ENCODE results near the gene CNEP1R1.

The CNEP1R1 gene

GRCh38 chr16:50015631-50016030 lies 9.4 kb upstream of the CNEP1R1 start:
- Histone ChIP-seq H4K20me1 (ENCODE audit: insufficient read depth) (no peaks in the 10 kb centered on the region), H3K27ac (no peak overlapping the region), H3K4me2 (no peak overlapping the region), H3K27me3 (ENCODE audit: insufficient read depth, low read depth) (no peaks in the 10 kb centered on the region), H3K9ac (no peak overlapping the region), H3K79me2 (ENCODE audit: insufficient read depth, low read depth) (no peaks in the 10 kb centered on the region), H3K36me3 (ENCODE audit: insufficient read depth) (no peaks in the 10 kb centered on the region), H3K4me3 (IDR thresholded peaks at IDR 0.05; ENCODE audit: insufficient read depth, low read depth, low read length) (no peak overlapping the region), H2AFZ (ENCODE audit: low read depth) (no peak overlapping the region), H3K4me1 (ENCODE audit: low read depth, poor library complexity, severe bottlenecking) (no peaks in the 10 kb centered on the region)
- TF ChIP-seq CTCF (conservative IDR thresholded peaks at IDR 0.05; ENCODE audit: low read depth, low read length), result no peak

DNA sequence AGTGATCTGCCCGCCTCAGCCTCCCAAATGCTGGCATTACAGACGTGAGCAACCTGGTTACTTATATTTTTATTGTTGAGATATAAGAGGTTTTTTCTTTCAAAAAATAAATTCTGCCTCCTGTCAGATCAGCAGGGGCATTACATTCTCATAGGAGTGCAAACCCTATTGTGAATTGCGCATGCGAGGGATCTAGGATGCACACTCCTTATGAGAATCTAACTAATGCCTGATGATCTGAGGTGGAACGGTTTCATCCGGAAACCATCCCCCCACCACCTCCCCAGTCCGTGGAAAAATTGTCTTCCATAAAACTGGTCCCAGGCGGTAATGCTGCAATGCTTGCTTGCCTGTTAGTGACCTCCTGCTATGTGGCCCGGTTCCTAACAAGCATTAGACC lies 7.5 kb upstream of the CNEP1R1 start:
- H3K27me3 ChIP-seq (ENCODE audit: insufficient read depth, low read depth), result no peaks in the 10 kb centered on the region
- H3K4me2 ChIP-seq, result no peak overlapping the region
- H3K4me3 ChIP-seq (IDR thresholded peaks at IDR 0.05; ENCODE audit: insufficient read depth, low read depth, low read length), result no peak overlapping the region
- no peak overlapping the region for H2AFZ ChIP-seq (ENCODE audit: low read depth)
- H4K20me1 ChIP-seq (ENCODE audit: insufficient read depth), result no peaks in the 10 kb centered on the region
- H3K27ac ChIP-seq, result no peak overlapping the region
- H3K4me1 ChIP-seq (ENCODE audit: low read depth, poor library complexity, severe bottlenecking), result no peaks in the 10 kb centered on the region
- H3K9ac ChIP-seq, result no peak overlapping the region
- no peaks in the 10 kb centered on the region for H3K36me3 ChIP-seq (ENCODE audit: insufficient read depth)
- H3K79me2 ChIP-seq (ENCODE audit: insufficient read depth, low read depth), result no peaks in the 10 kb centered on the region
- no peak for TF ChIP-seq CTCF (conservative IDR thresholded peaks at IDR 0.05; ENCODE audit: low read depth, low read length)

- H3K4me1 ChIP-seq (ENCODE audit: low read depth, poor library complexity, severe bottlenecking), result peaks cover 12% of the 10 kb centered on the region
- peaks cover 14% of the 10 kb centered on the region; the same call in 1 of the 2 replicates for H3K79me2 ChIP-seq (ENCODE audit: insufficient read depth, low read depth)
- H3K27me3 ChIP-seq (ENCODE audit: insufficient read depth, low read depth), result no peaks in the 10 kb centered on the region
- no peak overlapping the region for H3K4me3 ChIP-seq (IDR thresholded peaks at IDR 0.05; ENCODE audit: insufficient read depth, low read depth, low read length)
- no peak overlapping the region for H3K4me2 ChIP-seq
- H3K9ac ChIP-seq, result no peak overlapping the region
- H4K20me1 ChIP-seq (ENCODE audit: insufficient read depth), result no peaks in the 10 kb centered on the region
- no peaks in the 10 kb centered on the region for H3K36me3 ChIP-seq (ENCODE audit: insufficient read depth)
- 0 out of 2 replicates have a peak, but pooled peaks have one; percentile 16 for TF ChIP-seq CTCF (conservative IDR thresholded peaks at IDR 0.05; ENCODE audit: low read depth, low read length)
- no peak overlapping the region for H3K27ac ChIP-seq
- no peak overlapping the region for H2AFZ ChIP-seq (ENCODE audit: low read depth)
These were observed 3.5 kb upstream of the CNEP1R1 start for GRCh38 chr16:50021544-50021943.

DNA sequence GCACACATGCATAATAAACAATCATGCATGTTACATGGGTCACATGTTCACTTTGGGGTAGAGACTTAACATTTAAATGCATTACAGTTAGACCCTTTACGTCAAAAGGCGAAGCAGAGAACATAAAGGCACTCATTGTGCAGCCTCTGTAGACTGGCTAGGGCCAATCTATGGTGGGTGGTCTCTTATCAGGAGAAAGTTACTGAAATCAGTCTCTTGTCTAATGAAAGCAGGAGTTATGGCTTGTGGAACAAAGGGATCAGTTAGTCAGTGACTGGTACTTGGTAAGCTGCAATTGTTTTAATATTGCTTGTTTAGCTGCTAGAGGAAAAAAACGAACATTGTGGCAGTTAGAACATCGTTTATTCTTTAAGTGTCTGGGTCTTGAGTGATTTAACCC lies 1.4 kb upstream of the CNEP1R1 start:
- Histone ChIP-seq H3K4me1 (ENCODE audit: low read depth, poor library complexity, severe bottlenecking) (peaks cover 13% of the 10 kb centered on the region), H3K27ac (no peak overlapping the region), H3K9ac (no peak overlapping the region), H3K36me3 (ENCODE audit: insufficient read depth) (no peaks in the 10 kb centered on the region), H3K27me3 (ENCODE audit: insufficient read depth, low read depth) (no peaks in the 10 kb centered on the region), H3K79me2 (ENCODE audit: insufficient read depth, low read depth) (peaks cover 16% of the 10 kb centered on the region; the same call in 1 of the 2 replicates), H3K4me2 (no peak overlapping the region), H2AFZ (ENCODE audit: low read depth) (no peak overlapping the region), H3K4me3 (IDR thresholded peaks at IDR 0.05; ENCODE audit: insufficient read depth, low read depth, low read length) (no peak overlapping the region), H4K20me1 (ENCODE audit: insufficient read depth) (no peaks in the 10 kb centered on the region)
- TF ChIP-seq CTCF (conservative IDR thresholded peaks at IDR 0.05; ENCODE audit: low read depth, low read length), result no peak

All from KMS-11 (cell line).